ENCODE data around the gene SURF1. TPM values are rescaled to one million over a fixed set of nuclear protein-coding genes. Genes with fewer than 3 reads are reported as not detected.
"Not testable (repeated sequence)": the region's sequence is repeated elsewhere in the genome, so short reads cannot be mapped to it uniquely, and the experiment has no call there.

SURF1 gene
- total RNA-seq, 3 donors from 2014 or later: 45.9 to 61.4 (median 46.8) TPM

GRCh38 chr9:133379153-133380086 lies 23.1 kb upstream of the SURF1 start:
- Histone ChIP-seq H3K27ac (no peak overlapping the region), H3K9me3 (no peaks in the 10 kb centered on the region), H3K4me1 (no peaks in the 10 kb centered on the region), H3K27me3 (no peaks in the 10 kb centered on the region), H3K4me3 (no peak overlapping the region), H3K36me3 (no peaks in the 10 kb centered on the region)
- intact Hi-C loops (cut with DNase I; ENCODE audit: low total_unique reads): no loop called here
- TF ChIP-seq CTCF (IDR thresholded peaks at IDR 0.05): no peak
- no peak for TF ChIP-seq POLR2A (IDR thresholded peaks at IDR 0.05)
- TF ChIP-seq POLR2AphosphoS5 (IDR thresholded peaks at IDR 0.05): no peak
- no peak for DNase-seq (ENCODE audit: low spot score in 2 of 2)

GRCh38 chr9:133378408-133378962 lies 22.2 kb upstream of the SURF1 start:
- Histone ChIP-seq H3K27ac (peak overlapping the region in 1 of 2 donors; percentile 41), H3K4me1 (no peaks in the 10 kb centered on the region), H3K4me3 (no peak overlapping the region), H3K9me3 (no peaks in the 10 kb centered on the region), H3K27me3 (no peaks in the 10 kb centered on the region), H3K36me3 (no peaks in the 10 kb centered on the region)
- intact Hi-C loops (cut with DNase I; ENCODE audit: low total_unique reads): no loop called here
- DNase-seq (ENCODE audit: low spot score in 2 of 2): no peak
- TF ChIP-seq POLR2A (IDR thresholded peaks at IDR 0.05): no peak

GRCh38 chr9:133377721-133378216 lies 21.5 kb upstream of the SURF1 start:
- DNase-seq (ENCODE audit: low spot score in 2 of 2): no peak
- peak overlapping the region; percentile 10 to 70 for H3K27ac ChIP-seq
- intact Hi-C loops (cut with DNase I; ENCODE audit: low total_unique reads): no loop called here
- no peaks in the 10 kb centered on the region for H3K9me3 ChIP-seq
- no peaks in the 10 kb centered on the region for H3K36me3 ChIP-seq
- TF ChIP-seq CTCF (IDR thresholded peaks at IDR 0.05) (no peak), POLR2AphosphoS5 (IDR thresholded peaks at IDR 0.05) (no peak), POLR2A (IDR thresholded peaks at IDR 0.05) (no peak)
- H3K4me1 ChIP-seq: no peaks in the 10 kb centered on the region
- no peaks in the 10 kb centered on the region for H3K27me3 ChIP-seq
- H3K4me3 ChIP-seq: no peak overlapping the region

- H3K27me3 ChIP-seq; H3K36me3 ChIP-seq; H3K9me3 ChIP-seq; DNase-seq (ENCODE audit: low spot score in 2 of 2); intact Hi-C loops (cut with DNase I; ENCODE audit: low total_unique reads); H3K4me1 ChIP-seq: not testable (repeated sequence)
- H3K4me3 ChIP-seq: peak overlapping the region in 1 of 3 donors; percentile 36
- H3K27ac ChIP-seq: peak overlapping the region; percentile 10 to 70
Observed at GRCh38 chr9:133377280-133377679, 21.0 kb upstream of the SURF1 start.

GRCh38 chr9:133375724-133376654 lies 19.7 kb upstream of the SURF1 start, which contains the start of the genes STKLD1 and SURF4:
STKLD1 (plus strand) TSS chr9:133376366; CDS start chr9:133376474, 108 bp downstream.
SURF4 (minus strand) TSS chr9:133376060; CDS start chr9:133375969, 91 bp downstream.
- Histone ChIP-seq H3K27me3 (no peaks in the 10 kb centered on the region), H3K4me1 (peaks cover 0 to 11% of the 10 kb centered on the region in 2 donors), H3K27ac (peak within 1 kb of the TSS; percentile 97 to 98), H3K4me3 (peak within 1 kb of the TSS; percentile 95 to 99 (median 97)), H3K9me3 (no peaks in the 10 kb centered on the region), H3K36me3 (no peaks in the 10 kb centered on the region)
- intact Hi-C loops (cut with DNase I; ENCODE audit: low total_unique reads): no loop called here
- DNase-seq (ENCODE audit: low spot score in 2 of 2): peak; percentile 90 to 94
- TF ChIP-seq POLR2AphosphoS5 (IDR thresholded peaks at IDR 0.05): peak in 2 of 3 donors; percentile 79
- TF ChIP-seq POLR2A (IDR thresholded peaks at IDR 0.05): no peak
- TF ChIP-seq CTCF (IDR thresholded peaks at IDR 0.05): peak in 1 of 3 donors; percentile 28
